ENCODE measurements around the gene IGF1. TPM values are rescaled to one million over a fixed set of nuclear protein-coding genes. Genes with fewer than 3 reads are reported as not detected.

Gene IGF1
- total RNA-seq, 4 donors from 2014 or later = 15.4 to 79.4 (median 45.3) TPM

- no peak for DNase-seq (ENCODE audit: extremely low spot score)
- Histone ChIP-seq H3K36me3 (no peaks in the 10 kb centered on the region), H3K27me3 (no peaks in the 10 kb centered on the region), H3K4me1 (peaks cover 13 to 21% (median 20%) of the 10 kb centered on the region in 4 donors), H3K9me3 (no peaks in the 10 kb centered on the region), H3K27ac (replicated peaks in 1 of 4) (no peak overlapping the region), H3K4me3 (no peak overlapping the region)
- WGBS = 74% methylated on average over 5 of the region's 5 CpGs
- TF ChIP-seq CTCF (IDR thresholded peaks at IDR 0.05) (no peak), POLR2A (IDR thresholded peaks at IDR 0.05; ENCODE audit: low read depth) (no peak), POLR2AphosphoS5 (IDR thresholded peaks at IDR 0.05) (no peak), EP300 (IDR thresholded peaks at IDR 0.05) (no peak)
- intact Hi-C loops (cut with DNase I) = no loop called here
Observed at GRCh38 chr12:102425109-102426039, 55.0 kb downstream of the IGF1 start.

- Histone ChIP-seq H3K9me3 (no peaks in the 10 kb centered on the region), H3K27ac (replicated peaks in 1 of 4) (no peak overlapping the region), H3K36me3 (peaks cover 0 to 3% (median 0%) of the 10 kb centered on the region in 4 donors), H3K27me3 (no peaks in the 10 kb centered on the region), H3K4me3 (no peak overlapping the region), H3K4me1 (peaks cover 13 to 21% (median 20%) of the 10 kb centered on the region in 4 donors)
- WGBS = 81% methylated on average over 3 of the region's 3 CpGs
- no peak for DNase-seq (ENCODE audit: extremely low spot score)
- TF ChIP-seq EP300 (IDR thresholded peaks at IDR 0.05) = no peak
- no peak for TF ChIP-seq POLR2AphosphoS5 (IDR thresholded peaks at IDR 0.05)
- no peak for TF ChIP-seq POLR2A (IDR thresholded peaks at IDR 0.05; ENCODE audit: low read depth)
- no peak for TF ChIP-seq CTCF (IDR thresholded peaks at IDR 0.05)
- intact Hi-C loops (cut with DNase I) = no loop called here
Observed at GRCh38 chr12:102423462-102423861, 56.9 kb downstream of the IGF1 start.

DNA sequence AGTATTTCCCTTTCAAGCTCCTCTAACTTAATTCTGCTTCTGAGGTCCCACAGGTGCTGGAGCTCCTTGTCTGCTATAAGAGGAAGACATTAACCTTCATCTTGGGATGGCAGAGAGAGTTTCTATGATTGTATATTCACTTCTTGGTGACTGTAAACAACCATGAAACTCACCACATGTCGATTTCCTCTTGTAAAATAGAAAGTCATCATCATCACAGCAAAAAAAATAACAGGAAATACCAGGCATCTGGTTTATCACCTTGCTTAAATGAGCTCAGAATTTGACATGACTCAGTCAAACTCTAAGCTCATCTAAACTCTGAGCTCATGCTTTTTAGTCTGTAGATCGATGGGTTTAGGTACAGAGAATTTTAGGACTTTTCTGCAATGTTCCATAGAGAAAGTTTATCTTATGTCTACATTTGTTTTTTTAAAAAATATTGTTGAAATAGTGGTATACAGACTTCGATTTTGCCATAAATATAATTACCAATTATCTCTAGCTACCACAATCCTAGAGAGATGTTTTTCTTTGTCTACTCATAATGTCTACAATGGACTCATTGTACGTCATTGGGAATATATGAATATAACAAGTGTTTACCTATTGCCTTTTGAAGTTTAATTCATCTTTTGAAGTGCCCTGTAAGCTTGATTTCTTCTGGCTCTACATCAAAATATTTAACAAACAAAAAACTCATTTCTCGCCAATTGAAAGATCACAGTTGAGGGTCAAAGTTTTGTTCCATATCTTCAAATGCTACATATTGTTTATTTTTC lies 58.4 kb downstream of the IGF1 start:
- H3K9me3 ChIP-seq = no peaks in the 10 kb centered on the region
- DNase-seq (ENCODE audit: extremely low spot score) = no peak
- peaks cover 3 to 12% (median 10%) of the 10 kb centered on the region in 4 donors for H3K4me1 ChIP-seq
- no peaks in the 10 kb centered on the region for H3K27me3 ChIP-seq
- peaks cover 0 to 10% (median 3%) of the 10 kb centered on the region in 4 donors for H3K36me3 ChIP-seq
- H3K27ac ChIP-seq (replicated peaks in 1 of 4) = no peak overlapping the region
- intact Hi-C loops (cut with DNase I) = no loop called here
- WGBS = 68% methylated on average over 5 of the region's 5 CpGs
- TF ChIP-seq POLR2AphosphoS5 (IDR thresholded peaks at IDR 0.05) = no peak
- no peak for TF ChIP-seq CTCF (IDR thresholded peaks at IDR 0.05)
- TF ChIP-seq EP300 (IDR thresholded peaks at IDR 0.05) = no peak
- no peak for TF ChIP-seq POLR2A (IDR thresholded peaks at IDR 0.05; ENCODE audit: low read depth)
- H3K4me3 ChIP-seq = no peak overlapping the region

DNA sequence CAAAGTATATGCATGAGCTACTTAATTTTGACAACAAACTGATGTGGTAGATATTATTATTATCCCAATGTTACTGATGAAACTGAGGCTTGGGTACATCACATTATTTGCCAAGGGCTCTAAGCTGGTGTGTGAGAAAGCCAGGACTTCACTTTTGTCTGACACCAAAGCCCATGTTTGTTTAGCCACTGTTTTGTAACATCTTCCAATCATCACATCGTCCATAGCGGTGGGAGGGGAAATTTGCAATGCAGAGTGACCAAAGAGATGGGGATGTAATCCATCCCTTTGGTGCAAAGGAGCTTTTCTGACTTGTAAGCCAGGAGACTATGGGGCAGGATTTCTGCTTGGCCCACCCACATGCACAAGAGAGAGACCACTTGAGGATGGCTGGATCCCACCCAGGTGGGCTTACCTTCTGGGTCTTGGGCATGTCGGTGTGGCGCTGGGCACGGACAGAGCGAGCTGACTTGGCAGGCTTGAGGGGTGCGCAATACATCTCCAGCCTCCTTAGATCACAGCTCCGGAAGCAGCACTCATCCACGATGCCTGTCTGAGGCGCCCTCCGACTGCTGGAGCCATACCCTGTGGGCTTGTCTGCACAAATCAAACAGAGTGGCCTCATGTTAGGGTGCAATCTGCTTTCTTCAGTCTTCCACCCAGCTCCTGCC lies 61.1 kb downstream of the IGF1 start:
- H3K27me3 ChIP-seq = no peaks in the 10 kb centered on the region
- no peaks in the 10 kb centered on the region for H3K9me3 ChIP-seq
- H3K27ac ChIP-seq (replicated peaks in 1 of 4) = no peak overlapping the region
- no peak overlapping the region for H3K4me3 ChIP-seq
- TF ChIP-seq CTCF (IDR thresholded peaks at IDR 0.05) (no peak), POLR2A (IDR thresholded peaks at IDR 0.05; ENCODE audit: low read depth) (no peak), EP300 (IDR thresholded peaks at IDR 0.05) (no peak), POLR2AphosphoS5 (IDR thresholded peaks at IDR 0.05) (no peak)
- intact Hi-C loops (cut with DNase I) = no loop called here
- no peaks in the 10 kb centered on the region for H3K4me1 ChIP-seq
- H3K36me3 ChIP-seq = peaks cover 0 to 10% (median 3%) of the 10 kb centered on the region in 4 donors
- WGBS = 100% methylated on average over 4 of the region's 11 CpGs
- DNase-seq (ENCODE audit: extremely low spot score) = no peak
